HCT116 (cell line): Measurements from ENCODE around the gene CTSZ. TPM values are rescaled to one million over a fixed set of nuclear protein-coding genes. Genes with fewer than 3 reads are reported as not detected.

Experiments used
- ATAC-seq: fragments of 200-7000 bp; cut with Tn5 transposase; 2 replicates; pipeline ENCODE4 v1.9.1; 2020; ENCODE audit warnings: mild to moderate bottlenecking, moderate library complexity
- BruUV-seq: library from RNA; stranded (reverse); fragments of 400-500 nt; replicated peaks from 2 replicates; lab custom pipeline; 2021; lab: Mats Ljungman, UMichigan
- CTCF ChIA-PET: fragments of 300-600 bp; sonication (Branson Sonifier 250); formaldehyde crosslinking; loops from one replicate; lab custom pipeline; 2021; ENCODE audit warnings: antibody characterized with exemption; lab: Charles Lee
- POLR2A ChIA-PET: fragments of 300-600, 350-600 bp; sonication (Branson Sonifier 250); formaldehyde crosslinking; loops from one replicate; lab custom pipeline; 2021; ENCODE audit warnings: antibody characterized with exemption; lab: Charles Lee
- RAD21 ChIA-PET, 2 experiments: fragments of 300-600 bp; sonication (Branson Sonifier 250); formaldehyde crosslinking; loops; one replicate each; lab custom pipeline; 2023; ENCODE audit warnings: low total read pairs in 2 of 2; ENCODE audit not compliant: uncharacterized antibody in 2 of 2, unreplicated experiment in 2 of 2, low non-redundant PET in 1 of 2; lab: Charles Lee
- DNase-seq: peaks from one replicate; pipeline ENCODE4 v3.0.0-alpha.2; 2010; ENCODE audit warnings: low read depth, low spot score
- H2AFZ ChIP-seq: fragments of 200-600 bp; shearing (Covaris generic), sonication (generic); 2 replicates; pipeline ENCODE4 v1.6.1; 2017; ENCODE audit warnings: low read depth, mixed run types, mixed read lengths, antibody characterized with exemption, low read length; ENCODE audit not compliant: poor library complexity, severe bottlenecking
- H3K27ac ChIP-seq: 2 replicates; pipeline ENCODE4 v1.5.1; 2012; ENCODE audit warnings: low read depth, low read length
- H3K27me3 ChIP-seq: fragments of 200-600 bp; sonication (generic); 2 replicates; pipeline ENCODE4 v1.6.1; 2016; ENCODE audit warnings: mixed run types, low read length, mixed read lengths; ENCODE audit not compliant: insufficient read depth
- H3K36me3 ChIP-seq, 2 experiments: fragments of 200-500 bp in 1 of 2; fragments of 200-600 bp in 1 of 2; sonication (Bioruptor generic) in 1 of 2; sonication (generic) in 1 of 2; 2 replicates each; pipeline versions ENCODE4 v1.5.1 to v1.6.1; 2014 to 2016; ENCODE audit warnings: low read length in 2 of 2, inconsistent platforms in 1 of 2, mixed read lengths in 1 of 2, mixed run types in 1 of 2; ENCODE audit not compliant: insufficient read depth in 2 of 2, control insufficient read depth in 1 of 2
- H3K4me1 ChIP-seq, 2 experiments: fragments of 200-600 bp in 1 of 2; sonication (generic) in 1 of 2; 2 replicates each; pipeline versions ENCODE4 v1.5.1 to v1.6.1; 2012 to 2017; ENCODE audit warnings: low read length in 2 of 2, inconsistent platforms in 1 of 2, mild to moderate bottlenecking in 1 of 2, mixed read lengths in 1 of 2, mixed run types in 1 of 2, moderate library complexity in 1 of 2; ENCODE audit not compliant: insufficient read depth in 2 of 2, control insufficient read depth in 1 of 2
- H3K4me2 ChIP-seq: fragments of 200-600 bp; sonication (generic); 2 replicates; pipeline ENCODE4 v1.6.1; 2017; ENCODE audit warnings: mixed run types, low read length, mixed read lengths
- H3K4me3 ChIP-seq, 2 experiments: fragments of 200-600 bp in 1 of 2; sonication (generic) in 1 of 2; replicated peaks in 1 of 2; 2 replicates each; pipeline ENCODE4 v1.5.1; 2011 to 2016; ENCODE audit warnings: low read length in 2 of 2, control low read depth in 1 of 2, low read depth in 1 of 2, mild to moderate bottlenecking in 1 of 2, mixed read lengths in 1 of 2, mixed run types in 1 of 2
- H3K79me2 ChIP-seq: fragments of 200-600 bp; sonication (generic); 2 replicates; pipeline ENCODE4 v1.6.1; 2017; ENCODE audit warnings: mild to moderate bottlenecking, mixed run types, low read length, moderate library complexity, mixed read lengths; ENCODE audit not compliant: insufficient read depth
- H3K9ac ChIP-seq: fragments of 200-600 bp; sonication (generic); 2 replicates; pipeline ENCODE4 v1.6.1; 2016; ENCODE audit warnings: low read length, mixed read lengths
- H3K9me2 ChIP-seq: fragments of 200-600 bp; sonication (generic), shearing (Covaris generic); 2 replicates; pipeline ENCODE4 v1.6.1; 2017; ENCODE audit warnings: mixed run types, mild to moderate bottlenecking, moderate library complexity; ENCODE audit not compliant: insufficient read depth
- H3K9me3 ChIP-seq, 2 experiments: fragments of 200-500 bp in 1 of 2; fragments of 200-600 bp in 1 of 2; sonication (Bioruptor generic) in 1 of 2; sonication (generic) in 1 of 2; 2 replicates each; pipeline ENCODE4 v1.6.1; 2014 to 2017; ENCODE audit warnings: low read length in 2 of 2, mixed read lengths in 2 of 2, inconsistent platforms in 1 of 2, low read depth in 1 of 2, mild to moderate bottlenecking in 1 of 2, mixed run types in 1 of 2, moderate library complexity in 1 of 2; ENCODE audit not compliant: control insufficient read depth in 1 of 2, insufficient read depth in 1 of 2
- H4K20me1 ChIP-seq: fragments of 200-600 bp; sonication (generic), shearing (Covaris generic); 2 replicates; pipeline ENCODE4 v1.6.1; 2017; ENCODE audit warnings: mixed run types, mild to moderate bottlenecking, moderate library complexity; ENCODE audit not compliant: insufficient read depth
- CEBPB ChIP-seq: IDR thresholded peaks from 2 replicates; pipeline ENCODE4 v1.6.1; 2012; ENCODE audit warnings: low read depth
- FOSL1 ChIP-seq: IDR thresholded peaks from 2 replicates; pipeline ENCODE4 v1.6.1; 2012; ENCODE audit warnings: low read depth
- POLR2A ChIP-seq: IDR thresholded peaks from 2 replicates; pipeline ENCODE4 v1.7.0; 2011; ENCODE audit warnings: borderline replicate concordance; ENCODE audit not compliant: insufficient read depth, insufficient read length; ENCODE audit errors: extremely low read depth
- SIN3A ChIP-seq: IDR thresholded peaks from 2 replicates; pipeline ENCODE4 v1.6.1; 2012; ENCODE audit warnings: low read depth
- YY1 ChIP-seq: IDR thresholded peaks from 2 replicates; pipeline ENCODE4 v1.6.1; 2011; ENCODE audit warnings: low read length, low read depth, moderate library complexity, mild to moderate bottlenecking; ENCODE audit not compliant: insufficient replicate concordance; ENCODE audit errors: extremely low read depth
- ZBTB33 ChIP-seq: IDR thresholded peaks from 2 replicates; pipeline ENCODE4 v1.6.1; 2011; ENCODE audit warnings: mild to moderate bottlenecking, low read length, moderate library complexity; ENCODE audit not compliant: insufficient replicate concordance; ENCODE audit errors: extremely low read depth
- ZNF274 ChIP-seq: fragments of 200-500 bp; sonication (Bioruptor generic); IDR thresholded peaks from 2 replicates; pipeline ENCODE4 v1.6.1; 2014; ENCODE audit warnings: mild to moderate bottlenecking, low read depth, low read length, inconsistent platforms
- intact Hi-C: fragments of 100-400 bp; cut with micrococcal nuclease; formaldehyde crosslinking; loops from 2 replicates; pipeline ENCODE4 v1.10.0; 2022
- total RNA-seq: library from RNA; stranded (reverse); gene quantifications from one replicate; pipeline ENCODE4 v1.2.1, GENCODE V29; 2021; ENCODE audit not compliant: unreplicated experiment

Gene CTSZ
- total RNA-seq, 1 experiment from 2014 or later: 100 TPM

DNA sequence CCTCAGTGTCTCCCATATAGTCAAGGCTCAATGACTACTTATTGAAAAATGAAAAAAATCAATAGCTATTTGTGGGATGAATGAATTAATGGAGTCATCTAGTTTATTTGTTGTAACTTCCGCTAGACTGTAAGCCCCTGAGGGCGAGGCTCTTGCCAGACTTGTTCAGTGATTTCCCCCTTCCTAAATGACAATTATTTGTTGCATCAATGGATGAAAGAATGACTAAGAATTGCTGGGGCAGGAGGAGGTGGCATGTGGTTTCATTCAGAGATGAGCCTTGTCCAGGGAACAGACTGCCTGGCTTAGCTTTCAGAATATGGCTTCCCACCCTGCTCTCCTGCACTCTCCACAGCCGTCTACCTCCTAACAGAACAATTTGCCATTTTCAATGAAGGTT is 36.6 kb upstream of the CTSZ start:
- TF ChIP-seq SIN3A: no peak
- no peak for TF ChIP-seq ZBTB33
- no peak for TF ChIP-seq FOSL1
- TF ChIP-seq CEBPB: no peak
- no peak for TF ChIP-seq ZNF274
- no peak for TF ChIP-seq POLR2A
- TF ChIP-seq YY1: no peak
- TF ChIP-seq, all 23 proteins: peak for 0
- Histone ChIP-seq H3K36me3 (peaks cover 2 to 15% of the 10 kb centered on the region in 2 experiments; a peak in 3 of 4 replicates), H3K79me2 (peaks cover 39% of the 10 kb centered on the region), H4K20me1 (no peaks in the 10 kb centered on the region), H2AFZ (peak overlapping the region; percentile 67), H3K9me3 (no peaks in the 10 kb centered on the region), H3K4me2 (no peak overlapping the region), H3K27ac (no peak overlapping the region), H3K4me1 (peaks cover 15 to 24% of the 10 kb centered on the region in 2 experiments), H3K9ac (no peak overlapping the region), H3K9me2 (no peaks in the 10 kb centered on the region), H3K27me3 (no peaks in the 10 kb centered on the region), H3K4me3 (no peak overlapping the region)
- intact Hi-C loops: no loop called here
- ATAC-seq: no peak
- no peak for DNase-seq
- RAD21 ChIA-PET: no interaction called here
- CTCF ChIA-PET: interaction anchor here (1.0 kb wide), 1 partner anchor 12 kb away, joined by 3 read pairs; the partner anchor contains the start of gene ATP5F1E
- POLR2A ChIA-PET: interaction anchor here (3.0 kb wide), 1 partner anchor 12 kb away, joined by 13 read pairs; the partner anchor contains the start of gene ATP5F1E
- no TSS peak for BruUV-seq
